Small intestine (tissue), 7 donors: ENCODE measurements around the gene ZFPM1. TPM values are rescaled to one million over a fixed set of nuclear protein-coding genes. Genes with fewer than 3 reads are reported as not detected.

Experiments used
- DNase-seq, 2 donors: peaks; one replicate each; pipeline versions ENCODE4 v3.0.0 to v3.0.0-alpha.2; 2013
- FAIRE-seq: peaks from 2 replicates; lab custom pipeline; 2012; peaks lifted over from hg19 to GRCh38; lab: Jason Lieb, UNC
- H3K27ac ChIP-seq, 3 donors: one replicate each; pipeline ENCODE4 v1.5.1; 2013; ENCODE audit warnings: low read length in 2 of 3, mild to moderate bottlenecking in 2 of 3, control low read depth in 1 of 3, inconsistent platforms in 1 of 3, low read depth in 1 of 3, moderate library complexity in 1 of 3
- H3K27me3 ChIP-seq, 3 donors: one replicate each; pipeline ENCODE4 v1.6.1; 2013; ENCODE audit warnings: low read length in 3 of 3, inconsistent platforms in 1 of 3; ENCODE audit not compliant: control insufficient read depth in 3 of 3, insufficient read depth in 3 of 3
- H3K36me3 ChIP-seq, 3 donors: one replicate each; pipeline ENCODE4 v1.6.1; 2013; ENCODE audit warnings: low read length in 3 of 3, inconsistent platforms in 1 of 3, low read depth in 1 of 3, mild to moderate bottlenecking in 1 of 3, moderate library complexity in 1 of 3; ENCODE audit not compliant: control insufficient read depth in 3 of 3, insufficient read depth in 2 of 3
- H3K4me1 ChIP-seq, 3 donors: one replicate each; pipeline ENCODE4 v1.6.1; 2013; ENCODE audit warnings: low read length in 2 of 3, inconsistent platforms in 1 of 3, low read depth in 1 of 3, mild to moderate bottlenecking in 1 of 3, moderate library complexity in 1 of 3; ENCODE audit not compliant: control insufficient read depth in 3 of 3, insufficient read depth in 2 of 3
- H3K4me3 ChIP-seq, 3 donors: one replicate each; pipeline ENCODE4 v1.5.1; 2013; ENCODE audit warnings: low read length in 3 of 3, control low read depth in 1 of 3, inconsistent platforms in 1 of 3, low read depth in 1 of 3, mild to moderate bottlenecking in 1 of 3, moderate library complexity in 1 of 3
- H3K9me3 ChIP-seq, 2 donors: one replicate each; pipeline ENCODE4 v1.6.1; 2013; ENCODE audit warnings: low read depth in 1 of 2, low read length in 1 of 2; ENCODE audit not compliant: control insufficient read depth in 2 of 2, insufficient read depth in 1 of 2
- WGBS, 3 donors: extraction: QIAGEN DNeasy Blood & Tissue Kit; methylation state at CpG; one replicate each; pipeline ENCODE4 v1.1.7; 2013; 5-methylcytosine and 5-hydroxymethylcytosine counted together
- polyA plus RNA-seq, 4 donors: library from polyadenylated mRNA; stranded (reverse) in 3 of 4; unstranded in 1 of 4; fragments of 200-250 nt in 3 of 4; fragments of 120-200 nt in 1 of 4; gene quantifications; one replicate each; pipeline versions ENCODE4 v1.2.1 to v1.2.3, GENCODE V29; 2013
- donor health status: healthy with polysubstance abuse.
- donor health status: control.
- donor health status: control.
- donor health status: Bipolar disorder and iron deficiency.
- donor health status: healthy.

ZFPM1 gene
- polyA plus RNA-seq, 4 donors = 8.1 to 26.6 (median 12.0) TPM

DNA sequence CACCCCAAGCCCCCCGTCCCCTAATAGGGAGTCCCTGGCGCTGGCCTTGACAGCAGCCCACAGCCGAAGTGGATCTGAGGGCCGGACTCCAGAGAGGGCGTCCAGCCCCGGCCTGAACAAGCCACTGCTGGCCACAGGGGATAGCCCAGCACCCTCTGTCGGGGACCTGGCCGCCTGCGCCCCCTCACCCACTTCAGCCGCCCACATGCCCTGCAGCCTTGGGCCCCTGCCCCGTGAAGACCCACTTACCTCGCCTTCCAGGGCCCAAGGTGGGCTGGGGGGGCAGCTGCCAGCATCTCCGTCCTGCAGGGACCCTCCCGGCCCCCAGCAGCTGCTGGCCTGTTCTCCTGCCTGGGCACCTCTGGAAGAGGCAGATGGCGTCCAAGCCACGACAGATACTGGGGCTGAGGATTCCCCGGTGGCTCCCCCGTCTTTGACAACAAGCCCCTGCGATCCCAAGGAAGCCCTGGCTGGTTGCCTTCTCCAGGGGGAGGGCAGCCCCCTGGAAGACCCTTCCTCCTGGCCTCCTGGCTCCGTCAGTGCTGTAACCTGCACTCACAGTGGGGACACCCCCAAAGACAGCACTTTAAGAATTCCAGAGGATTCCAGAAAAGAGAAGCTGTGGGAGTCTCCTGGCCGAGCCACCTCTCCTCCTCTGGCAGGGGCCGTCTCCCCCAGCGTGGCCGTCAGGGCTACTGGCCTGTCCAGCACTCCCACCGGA lies 19.3 kb upstream of the ZFPM1 start:
- Histone ChIP-seq H3K4me1 (no peaks in the 10 kb centered on the region), H3K27ac (no peak overlapping the region), H3K36me3 (no peaks in the 10 kb centered on the region), H3K4me3 (no peak overlapping the region), H3K27me3 (peaks cover 2 to 33% (median 5%) of the 10 kb centered on the region in 3 donors), H3K9me3 (no peaks in the 10 kb centered on the region)
- DNase-seq (no peak), FAIRE-seq (no peak)
- WGBS, 3 donors = 77 to 90% (median 82%) methylated on average over 23 to 25 of the region's 25 CpGs

DNA sequence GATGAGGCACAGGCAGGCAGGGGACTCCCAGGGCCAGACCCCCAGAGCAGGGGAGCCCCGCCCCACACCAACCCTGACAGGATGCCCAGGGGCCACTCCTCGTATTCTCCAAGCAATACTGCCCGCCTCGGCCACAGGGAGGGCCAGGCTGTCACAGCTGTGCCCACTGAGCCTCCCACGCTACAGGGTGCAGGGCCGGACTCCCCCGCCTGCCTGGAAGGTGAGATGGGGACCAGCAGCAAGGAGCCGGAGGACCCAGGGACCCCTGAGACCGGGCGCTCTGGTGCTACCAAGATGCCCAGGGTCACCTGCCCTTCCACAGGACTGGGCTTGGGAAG lies 18.8 kb upstream of the ZFPM1 start:
- 87 to 92% (median 88%) methylated on average over 7 to 10 of the region's 10 CpGs for WGBS, 3 donors
- no peak for FAIRE-seq
- H3K27ac ChIP-seq = no peak overlapping the region
- no peaks in the 10 kb centered on the region for H3K36me3 ChIP-seq
- no peak overlapping the region for H3K4me3 ChIP-seq
- H3K4me1 ChIP-seq = no peaks in the 10 kb centered on the region
- H3K27me3 ChIP-seq = peaks cover 2 to 32% (median 5%) of the 10 kb centered on the region in 3 donors
- no peak for DNase-seq
- H3K9me3 ChIP-seq = no peaks in the 10 kb centered on the region

DNA sequence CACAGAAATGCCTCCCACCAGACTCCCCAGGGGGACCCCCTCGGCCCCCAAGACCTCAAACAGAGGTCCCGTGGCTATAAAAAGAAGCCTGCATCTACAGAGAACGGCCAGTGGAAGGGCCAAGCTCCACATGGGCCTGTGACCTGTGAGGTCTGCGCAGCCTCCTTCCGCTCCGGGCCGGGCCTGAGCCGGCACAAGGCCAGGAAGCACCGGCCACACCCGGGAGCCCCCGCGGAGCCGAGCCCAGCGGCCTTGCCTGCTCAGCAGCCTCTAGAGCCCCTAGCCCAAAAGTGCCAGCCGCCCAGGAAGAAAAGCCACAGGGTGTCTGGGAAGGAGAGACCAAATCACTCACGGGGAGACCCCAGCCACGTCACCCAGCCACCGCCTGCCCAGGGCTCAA lies 18.3 kb upstream of the ZFPM1 start:
- Histone ChIP-seq H3K4me3 (no peak overlapping the region), H3K27me3 (peaks cover 2 to 28% (median 5%) of the 10 kb centered on the region in 3 donors), H3K27ac (no peak overlapping the region), H3K9me3 (peaks cover 0 to 3% of the 10 kb centered on the region in 2 donors), H3K36me3 (no peaks in the 10 kb centered on the region), H3K4me1 (no peaks in the 10 kb centered on the region)
- DNase-seq (no peak), FAIRE-seq (no peak)
- WGBS, 3 donors = 77 to 84% (median 82%) methylated on average over 17 to 18 of the region's 18 CpGs

DNA sequence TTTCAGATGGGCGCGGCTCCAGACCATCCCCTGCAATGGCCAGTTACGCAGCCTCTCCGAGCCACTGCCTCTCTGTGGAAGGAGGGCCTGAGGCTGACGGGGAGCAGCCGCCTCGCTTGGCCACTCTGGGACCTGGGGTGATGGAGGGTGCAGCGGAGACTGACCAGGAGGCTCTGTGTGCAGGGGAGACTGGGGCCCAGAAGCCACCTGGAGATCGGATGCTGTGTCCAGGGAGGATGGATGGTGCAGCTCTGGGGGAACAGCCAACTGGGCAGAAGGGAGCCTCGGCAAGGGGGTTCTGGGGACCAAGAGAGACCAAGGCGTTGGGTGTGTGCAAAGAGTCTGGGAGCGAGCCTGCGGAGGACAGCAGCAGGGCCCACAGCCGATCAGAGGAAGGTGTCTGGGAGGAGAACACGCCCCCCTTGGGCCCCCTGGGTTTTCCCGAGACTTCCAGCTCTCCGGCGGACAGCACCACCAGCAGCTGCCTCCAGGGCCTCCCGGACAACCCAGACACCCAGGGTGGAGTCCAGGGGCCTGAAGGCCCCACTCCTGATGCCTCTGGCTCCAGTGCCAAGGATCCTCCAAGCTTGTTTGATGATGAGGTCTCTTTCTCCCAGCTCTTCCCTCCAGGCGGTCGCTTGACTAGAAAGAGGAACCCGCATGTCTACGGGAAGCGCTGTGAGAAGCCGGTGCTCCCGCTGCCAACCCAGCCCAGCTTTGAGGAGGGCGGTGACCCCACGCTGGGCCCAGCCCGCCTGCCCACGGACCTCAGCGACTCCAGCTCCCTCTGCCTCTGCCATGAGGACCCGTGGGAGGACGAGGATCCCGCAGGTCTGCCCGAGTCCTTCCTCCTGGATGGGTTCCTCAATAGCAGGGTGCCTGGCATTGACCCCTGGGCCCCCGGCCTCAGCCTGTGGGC lies 17.4 kb upstream of the ZFPM1 start:
- no peaks in the 10 kb centered on the region for H3K36me3 ChIP-seq
- FAIRE-seq (no peak), DNase-seq (no peak)
- H3K27me3 ChIP-seq = peaks cover 2 to 21% (median 2%) of the 10 kb centered on the region in 3 donors
- no peaks in the 10 kb centered on the region for H3K4me1 ChIP-seq
- peaks cover 0 to 3% of the 10 kb centered on the region in 2 donors for H3K9me3 ChIP-seq
- H3K4me3 ChIP-seq = no peak overlapping the region
- no peak overlapping the region for H3K27ac ChIP-seq
- 77 to 87% (median 83%) methylated on average over 34 to 36 of the region's 36 CpGs for WGBS, 3 donors

DNA sequence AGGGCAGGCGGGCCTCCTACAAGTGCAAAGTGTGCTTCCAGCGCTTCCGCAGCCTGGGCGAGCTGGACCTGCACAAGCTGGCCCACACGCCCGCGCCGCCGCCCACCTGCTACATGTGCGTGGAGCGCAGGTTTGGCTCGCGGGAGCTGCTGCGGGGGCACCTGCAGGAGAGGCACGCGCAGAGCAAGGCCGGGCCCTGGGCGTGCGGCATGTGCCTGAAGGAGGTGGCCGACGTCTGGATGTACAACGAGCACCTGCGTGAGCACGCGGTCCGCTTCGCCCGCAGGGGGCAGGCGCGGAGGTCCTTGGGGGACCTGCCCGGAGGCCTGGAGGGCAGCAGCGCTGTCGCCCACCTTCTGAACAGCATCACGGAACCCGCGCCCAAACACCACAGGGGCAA lies 16.3 kb upstream of the ZFPM1 start:
- FAIRE-seq = no peak
- DNase-seq = no peak
- Histone ChIP-seq H3K36me3 (no peaks in the 10 kb centered on the region), H3K4me1 (no peaks in the 10 kb centered on the region), H3K27ac (no peak overlapping the region), H3K4me3 (no peak overlapping the region), H3K9me3 (peaks cover 0 to 3% of the 10 kb centered on the region in 2 donors), H3K27me3 (peaks cover 0 to 11% (median 2%) of the 10 kb centered on the region in 3 donors)
- 87 to 93% (median 92%) methylated on average over 31 to 36 of the region's 36 CpGs for WGBS, 3 donors

DNA sequence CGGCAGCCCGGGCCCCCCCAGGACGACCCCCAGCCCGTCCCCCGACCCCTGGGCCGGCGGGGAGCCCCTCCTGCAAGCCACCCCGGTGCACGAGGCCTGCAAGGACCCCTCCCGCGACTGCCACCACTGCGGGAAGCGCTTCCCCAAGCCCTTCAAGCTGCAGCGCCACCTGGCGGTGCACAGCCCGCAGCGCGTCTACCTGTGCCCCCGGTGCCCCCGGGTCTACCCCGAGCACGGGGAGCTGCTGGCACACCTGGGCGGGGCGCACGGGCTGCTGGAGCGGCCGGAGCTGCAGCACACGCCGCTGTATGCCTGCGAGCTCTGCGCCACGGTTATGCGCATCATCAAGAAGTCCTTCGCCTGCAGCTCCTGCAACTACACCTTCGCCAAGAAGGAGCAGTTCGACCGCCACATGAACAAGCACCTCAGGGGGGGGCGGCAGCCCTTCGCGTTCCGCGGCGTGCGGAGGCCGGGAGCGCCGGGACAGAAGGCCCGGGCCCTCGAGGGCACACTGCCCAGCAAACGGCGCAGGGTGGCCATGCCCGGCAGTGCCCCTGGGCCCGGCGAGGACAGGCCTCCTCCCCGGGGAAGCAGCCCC lies 15.6 kb upstream of the ZFPM1 start:
- Histone ChIP-seq H3K9me3 (peaks cover 0 to 3% of the 10 kb centered on the region in 2 donors), H3K36me3 (no peaks in the 10 kb centered on the region), H3K4me1 (peaks cover 0 to 3% (median 0%) of the 10 kb centered on the region in 3 donors), H3K27ac (no peak overlapping the region), H3K4me3 (no peak overlapping the region), H3K27me3 (peaks cover 0 to 4% (median 2%) of the 10 kb centered on the region in 3 donors)
- WGBS, 3 donors = 24 to 41% (median 28%) methylated on average over 46 to 55 of the region's 55 CpGs
- DNase-seq (peak; percentile 60 to 70), FAIRE-seq (no peak)

DNA sequence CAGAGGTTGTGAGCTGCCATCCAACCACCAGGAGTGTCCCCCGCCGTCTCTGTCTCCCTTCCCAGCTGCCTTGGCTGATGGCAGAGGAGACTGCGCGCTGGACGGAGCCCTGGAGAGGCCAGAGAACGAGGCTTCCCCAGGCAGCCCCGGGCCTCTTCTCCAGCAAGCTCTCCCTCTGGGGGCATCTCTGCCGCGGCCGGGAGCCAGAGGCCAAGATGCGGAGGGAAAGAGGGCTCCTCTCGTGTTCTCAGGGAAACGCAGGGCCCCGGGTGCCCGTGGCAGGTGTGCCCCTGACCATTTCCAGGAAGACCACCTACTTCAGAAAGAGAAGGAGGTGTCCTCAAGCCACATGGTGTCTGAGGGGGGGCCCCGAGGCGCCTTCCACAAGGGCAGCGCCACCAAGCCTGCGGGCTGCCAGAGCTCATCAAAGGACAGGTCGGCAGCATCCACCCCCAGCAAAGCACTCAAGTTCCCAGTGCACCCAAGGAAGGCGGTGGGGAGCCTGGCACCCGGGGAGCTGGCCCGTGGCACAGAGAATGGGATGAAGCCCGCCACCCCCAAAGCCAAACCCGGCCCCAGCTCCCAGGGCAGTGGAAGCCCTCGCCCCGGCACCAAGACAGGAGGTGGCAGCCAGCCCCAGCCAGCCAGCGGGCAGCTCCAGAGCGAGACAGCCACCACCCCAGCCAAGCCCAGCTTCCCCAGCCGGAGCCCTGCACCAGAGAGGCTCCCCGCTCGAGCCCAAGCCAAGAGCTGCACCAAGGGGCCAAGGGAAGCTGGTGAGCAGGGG lies 14.8 kb upstream of the ZFPM1 start:
- FAIRE-seq (no peak), DNase-seq (no peak)
- Histone ChIP-seq H3K4me1 (peaks cover 0 to 10% (median 0%) of the 10 kb centered on the region in 3 donors), H3K36me3 (no peaks in the 10 kb centered on the region), H3K4me3 (no peak overlapping the region), H3K27ac (no peak overlapping the region), H3K27me3 (peaks cover 0 to 2% (median under 1%) of the 10 kb centered on the region in 3 donors), H3K9me3 (peaks cover 0 to 3% of the 10 kb centered on the region in 2 donors)
- WGBS, 3 donors = 85 to 91% (median 86%) methylated on average over 29 to 32 of the region's 32 CpGs
